GM12878 (cell line): ENCODE data around the gene SNRNP200. TPM values are rescaled to one million over a fixed set of nuclear protein-coding genes. Genes with fewer than 3 reads are reported as not detected.

Experiments
- ATAC-seq: fragments of 200-7000 bp; cut with Tn5 transposase; 3 replicates; pipeline ENCODE4 v1.9.1; 2020; ENCODE audit warnings: mild to moderate bottlenecking, moderate library complexity
- BruUV-seq: library from RNA; stranded (reverse); fragments of 400-500 nt; replicated peaks from 2 replicates; lab custom pipeline; 2021; lab: Mats Ljungman, UMichigan
- CTCF ChIA-PET: fragments of 300-600 bp; sonication (Branson Sonifier 250); formaldehyde crosslinking; extraction: SDS; loops from one replicate; lab custom pipeline; 2021; ENCODE audit warnings: inconsistent platforms; lab: Yijun Ruan, JAX
- POLR2A ChIA-PET: fragments of 350-600 bp; formaldehyde crosslinking; extraction: SDS; loops from one replicate; lab custom pipeline; 2021; ENCODE audit warnings: inconsistent platforms; lab: Charles Lee
- RAD21 ChIA-PET: fragments of 300-600 bp; sonication (Branson Sonifier 250); formaldehyde crosslinking; loops from one replicate; lab custom pipeline; 2023; ENCODE audit warnings: antibody characterized with exemption; ENCODE audit not compliant: unreplicated experiment; lab: Charles Lee
- SMC1A ChIA-PET: fragments of 300-600 bp; sonication (Branson Sonifier 250); formaldehyde crosslinking; loops from one replicate; lab custom pipeline; 2023; ENCODE audit not compliant: unreplicated experiment, uncharacterized antibody; lab: Charles Lee
- DNase-seq: peaks from one replicate; pipeline ENCODE4 v3.0.0-alpha.2; 2011; ENCODE audit warnings: low read depth, low spot score
- FAIRE-seq: peaks from 3 replicates; lab custom pipeline; 2011; peaks lifted over from hg19 to GRCh38; lab: Jason Lieb, UNC
- H2AFZ ChIP-seq: 2 replicates; pipeline ENCODE4 v1.6.0; 2011; ENCODE audit warnings: low read depth, low read length, control low read depth; ENCODE audit not compliant: control insufficient read depth
- H3K27ac ChIP-seq: 2 replicates; pipeline ENCODE4 v1.5.1; 2011; ENCODE audit warnings: control low read depth; ENCODE audit not compliant: control insufficient read depth, insufficient read depth
- H3K27me3 ChIP-seq, 2 experiments: replicated peaks in 1 of 2; 2 replicates each; pipeline versions ENCODE4 v1.6.0 to v1.6.1; 2011; ENCODE audit warnings: low read length in 1 of 2; ENCODE audit not compliant: control insufficient read depth in 2 of 2, insufficient read depth in 2 of 2
- H3K36me3 ChIP-seq, 2 experiments: 2 replicates each; pipeline ENCODE4 v1.5.1; 2011; ENCODE audit warnings: low read length in 1 of 2; ENCODE audit not compliant: control insufficient read depth in 2 of 2, insufficient read depth in 2 of 2
- H3K4me1 ChIP-seq: 2 replicates; pipeline ENCODE4 v1.6.1; 2011; ENCODE audit warnings: mild to moderate bottlenecking, low read length, moderate library complexity, mixed read lengths; ENCODE audit not compliant: control insufficient read depth, insufficient read depth
- H3K4me2 ChIP-seq: 2 replicates; pipeline ENCODE4 v1.6.0; 2011; ENCODE audit warnings: control low read depth; ENCODE audit not compliant: control insufficient read depth, insufficient read depth
- H3K4me3 ChIP-seq: fragments of 200-600 bp; sonication (generic); 2 replicates; pipeline ENCODE4 v1.5.1; 2016
- H3K79me2 ChIP-seq: 2 replicates; pipeline ENCODE4 v1.6.0; 2011; ENCODE audit warnings: low read length; ENCODE audit not compliant: control insufficient read depth, insufficient read depth
- H3K9ac ChIP-seq: 2 replicates; pipeline ENCODE4 v1.8.0; 2011; ENCODE audit warnings: low read length, control low read depth, mixed read lengths; ENCODE audit not compliant: control insufficient read depth, insufficient read depth
- H3K9me3 ChIP-seq: replicated peaks from 3 replicates; pipeline ENCODE4 v1.5.1; 2011; ENCODE audit warnings: mild to moderate bottlenecking, low read length; ENCODE audit not compliant: control insufficient read depth, insufficient read depth
- H4K20me1 ChIP-seq: 2 replicates; pipeline ENCODE4 v1.6.0; 2011; ENCODE audit not compliant: control insufficient read depth, insufficient read depth
- EGR1 ChIP-seq, 2 experiments: IDR thresholded peaks; 1 replicate in 1 of 2; 2 replicates in 1 of 2; pipeline ENCODE4 v1.6.1; 2011 to 2012; ENCODE audit warnings: low read depth in 2 of 2, low read length in 2 of 2, borderline replicate concordance in 1 of 2, mild to moderate bottlenecking in 1 of 2, moderate library complexity in 1 of 2
- HDGF ChIP-seq: fragments of 450-650 bp; IDR thresholded peaks from 2 replicates; pipeline ENCODE4 v1.6.1; 2016; ENCODE audit warnings: antibody characterized with exemption
- LARP7 ChIP-seq: fragments of 450-650 bp; IDR thresholded peaks from 2 replicates; pipeline ENCODE4 v1.6.1; 2017; ENCODE audit warnings: mild to moderate bottlenecking
- PML ChIP-seq: IDR thresholded peaks from 2 replicates; pipeline ENCODE4 v1.6.1; 2012; ENCODE audit warnings: low read length, inconsistent platforms
- POLR2A ChIP-seq: IDR thresholded peaks from 2 replicates; pipeline ENCODE4 v1.6.1; 2011; ENCODE audit warnings: low read depth, mild to moderate bottlenecking, low read length
- POLR2AphosphoS2 ChIP-seq: IDR thresholded peaks from 2 replicates; pipeline ENCODE4 v1.6.1; 2011; ENCODE audit warnings: low read depth, mild to moderate bottlenecking, low read length, improper control_type of control experiment, moderate library complexity
- SRF ChIP-seq, 2 experiments: IDR thresholded peaks; 2 replicates each; pipeline ENCODE4 v1.6.1; 2011; ENCODE audit warnings: low read depth in 2 of 2, low read length in 2 of 2, mild to moderate bottlenecking in 1 of 2, moderate library complexity in 1 of 2
- STAT3 ChIP-seq: IDR thresholded peaks from 2 replicates; pipeline ENCODE4 v1.6.1; 2011; ENCODE audit warnings: low read depth, low read length, improper control_type of control experiment
- WGBS: methylation state at CpG from one replicate; pipeline ENCODE4 v1.1.6; 2016; ENCODE audit warnings: low lambda C conversion rate; ENCODE audit not compliant: insufficient replicate concordance, insufficient coverage; ENCODE audit errors: missing lambda C conversion rate; 5-methylcytosine and 5-hydroxymethylcytosine counted together
- in situ Hi-C: fragments of 300-500 bp; cut with MboI; formaldehyde crosslinking; loops from 9 replicates; pipeline ENCODE4 v1.14.3; 2018; ENCODE audit warnings: mixed read lengths
- intact Hi-C: fragments of 100-400 bp; cut with micrococcal nuclease; formaldehyde crosslinking; loops from one replicate; pipeline ENCODE4 v1.14.2; 2022; ENCODE audit not compliant: unreplicated experiment
- polyA plus RNA-seq, 11 experiments: library from polyadenylated mRNA; depleted of rRNA in 4 of 11; unstranded in 6 of 11; stranded (reverse) in 5 of 11; fragments of >200 nt; fragmentation: Nextera tagmentation in 4 of 11; fragmentation: Illumina TruSeq in 1 of 11; extraction: Ambion mirVana in 4 of 11; extraction: Trizol in 1 of 11; gene quantifications; 1 replicate in 1 of 11; 2 replicates in 10 of 11; pipeline versions ENCODE4 v1.2.1 to v1.2.3, GENCODE V29; 2011 to 2016; ENCODE audit warnings: inconsistent platforms in 2 of 11, missing spikeins in 2 of 11, low read depth in 1 of 11
- total RNA-seq, 4 experiments: library from RNA; depleted of rRNA in 3 of 4; stranded (reverse); fragments of >200 nt in 3 of 4; fragmentation: Illumina TruSeq in 1 of 4; extraction: Trizol in 1 of 4; gene quantifications; 2 replicates each; pipeline versions ENCODE4 v1.2.1 to v1.2.3, GENCODE V29; 2013 to 2021
- TF ChIP-seq, protein P1 (sequence below): IDR thresholded peaks from 2 replicates; pipeline ENCODE4 v1.6.1; 2012; ENCODE audit warnings: low read length, inconsistent platforms

Gene SNRNP200
- total and polyA plus RNA-seq, 10 of the 15 experiments (the other 5 are each of a cell fraction or from before 2014, with no cell fraction given) = 59.2 to 176 (median 106) TPM

DNA sequence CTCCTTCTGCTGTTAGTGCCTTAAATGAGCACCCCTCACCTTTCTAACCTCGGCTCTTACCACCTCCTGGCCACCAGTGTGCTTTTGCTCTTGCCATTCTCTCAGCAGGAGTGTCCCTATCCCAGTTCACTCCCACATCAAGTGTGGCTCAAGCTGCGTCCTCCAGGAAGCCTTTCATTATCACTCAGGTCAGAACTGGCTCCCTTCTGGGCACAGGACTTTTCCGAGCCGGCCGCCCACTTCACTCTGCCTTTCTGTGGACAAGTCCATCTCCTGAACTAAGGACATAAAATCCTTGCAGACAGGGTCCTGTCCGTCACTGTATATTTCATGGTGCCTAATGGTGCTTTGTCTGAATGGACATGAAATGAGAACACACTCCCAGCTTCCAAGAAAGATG, 55.2 kb downstream of the SNRNP200 start:
- in situ Hi-C loops = loop anchor here (25.0 kb wide), 1 partner anchor 238 kb away; no protein-coding TSS in a partner anchor
- POLR2A ChIA-PET = interaction anchor here (1.0 kb wide), 1 partner anchor 13 kb away, joined by 3 read pairs; no protein-coding TSS in a partner anchor

DNA sequence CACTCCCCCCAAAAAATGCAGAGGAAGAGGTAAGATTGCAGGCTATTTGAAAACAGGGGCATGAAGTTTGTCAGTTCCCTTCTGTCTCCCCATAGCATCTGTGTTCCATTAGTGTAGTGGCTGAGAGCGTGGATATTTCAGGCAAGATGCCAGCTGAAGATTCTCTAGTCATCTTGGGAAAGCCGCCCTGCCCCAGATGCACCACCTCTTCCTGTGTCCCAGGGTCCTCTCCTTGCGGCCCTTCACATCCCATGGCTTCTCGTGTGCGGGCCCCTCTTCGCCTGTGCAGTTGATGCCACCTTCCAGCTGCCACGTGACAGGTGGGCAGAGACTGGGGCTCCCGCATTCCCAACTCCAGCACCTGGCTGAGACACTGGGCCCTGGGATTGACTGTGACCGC, 55.7 kb downstream of the SNRNP200 start:
- Histone ChIP-seq H3K9me3 (no peaks in the 10 kb centered on the region), H3K27ac (no peak overlapping the region), H3K4me3 (no peak overlapping the region), H3K79me2 (no peaks in the 10 kb centered on the region), H3K36me3 (peaks cover 24% of the 10 kb centered on the region in 2 experiments), H3K9ac (no peak overlapping the region), H2AFZ (no peak overlapping the region), H3K4me2 (no peak overlapping the region), H3K27me3 (no peaks in the 10 kb centered on the region), H3K4me1 (peaks cover 9% of the 10 kb centered on the region), H4K20me1 (no peaks in the 10 kb centered on the region)
- TF ChIP-seq POLR2A (peak; percentile 49; the same call in 1 of the 2 replicates), HDGF (no peak), POLR2AphosphoS2 (0 out of 2 replicates have a peak, but pooled peaks have one; percentile 11)
- DNase-seq = no peak
- WGBS = 97% methylated on average over 9 of the region's 9 CpGs
- POLR2A ChIA-PET = no interaction called here
- FAIRE-seq = no peak
- RAD21 ChIA-PET = no interaction called here
- no peak for ATAC-seq
- in situ Hi-C loops = loop anchor here (25.0 kb wide), 1 partner anchor 237 kb away; no protein-coding TSS in a partner anchor
- BruUV-seq = no TSS peak
- SMC1A ChIA-PET = interaction anchor here (1.4 kb wide), 1 partner anchor 10 kb away, joined by 4 read pairs; no protein-coding TSS in a partner anchor
- CTCF ChIA-PET = interaction anchor here (3.3 kb wide), 1 partner anchor 10 kb away, joined by 12 read pairs; no protein-coding TSS in a partner anchor
- intact Hi-C loops = no loop called here

More for the DNA sequence above, 55.2 kb downstream of the SNRNP200 start:
- H3K9ac ChIP-seq = no peak overlapping the region
- no peaks in the 10 kb centered on the region for H3K9me3 ChIP-seq
- H3K36me3 ChIP-seq = peaks cover 28% of the 10 kb centered on the region in 2 experiments
- ATAC-seq (no peak), FAIRE-seq (no peak), DNase-seq (no peak)
- H3K4me3 ChIP-seq = no peak overlapping the region
- no peaks in the 10 kb centered on the region for H3K27me3 ChIP-seq
- intact Hi-C loops = no loop called here
- H2AFZ ChIP-seq = no peak overlapping the region
- H3K27ac ChIP-seq = no peak overlapping the region
- CTCF ChIA-PET = interaction anchor here (3.3 kb wide), 1 partner anchor 10 kb away, joined by 12 read pairs; no protein-coding TSS in a partner anchor
- SMC1A ChIA-PET = interaction anchor here (1.0 to 1.4 kb wide), 3 partner anchors 10 to 15 kb away, joined by 3 to 4 read pairs (median 3); no protein-coding TSS in a partner anchor
- RAD21 ChIA-PET = no interaction called here
- TF ChIP-seq PML = no peak
- no peak for TF ChIP-seq SRF (IDR thresholded peaks at IDR 0.05; ENCODE audit: low read depth in 2 of 2, low read length in 2 of 2)
- TF ChIP-seq, protein P1, sequence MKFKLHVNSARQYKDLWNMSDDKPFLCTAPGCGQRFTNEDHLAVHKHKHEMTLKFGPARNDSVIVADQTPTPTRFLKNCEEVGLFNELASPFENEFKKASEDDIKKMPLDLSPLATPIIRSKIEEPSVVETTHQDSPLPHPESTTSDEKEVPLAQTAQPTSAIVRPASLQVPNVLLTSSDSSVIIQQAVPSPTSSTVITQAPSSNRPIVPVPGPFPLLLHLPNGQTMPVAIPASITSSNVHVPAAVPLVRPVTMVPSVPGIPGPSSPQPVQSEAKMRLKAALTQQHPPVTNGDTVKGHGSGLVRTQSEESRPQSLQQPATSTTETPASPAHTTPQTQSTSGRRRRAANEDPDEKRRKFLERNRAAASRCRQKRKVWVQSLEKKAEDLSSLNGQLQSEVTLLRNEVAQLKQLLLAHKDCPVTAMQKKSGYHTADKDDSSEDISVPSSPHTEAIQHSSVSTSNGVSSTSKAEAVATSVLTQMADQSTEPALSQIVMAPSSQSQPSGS = no peak
- no peak for TF ChIP-seq EGR1 (IDR thresholded peaks at IDR 0.05; ENCODE audit: borderline replicate concordance in 1 of 2, low read depth in 2 of 2, low read length in 2 of 2)
- no peak for TF ChIP-seq LARP7
- TF ChIP-seq STAT3 = no peak
- WGBS = 96% methylated on average over 6 of the region's 6 CpGs
- no peak overlapping the region for H3K4me2 ChIP-seq
- no peaks in the 10 kb centered on the region for H3K79me2 ChIP-seq
- no peaks in the 10 kb centered on the region for H4K20me1 ChIP-seq
- no TSS peak for BruUV-seq
- peaks cover 9% of the 10 kb centered on the region for H3K4me1 ChIP-seq
